PFSK-1 (cell line): Measurements from ENCODE around the gene BGN.

Source experiments
- FOXP2 ChIP-seq: optimal IDR thresholded peaks from 2 replicates; pipeline ENCODE3; 2011; ENCODE audit warnings: borderline replicate concordance, control low read depth, inconsistent platforms; ENCODE audit not compliant: insufficient read depth; ENCODE audit errors: extremely low read length, extremely low read depth
- POLR2AphosphoS5 ChIP-seq: IDR thresholded peaks from 2 replicates; pipeline ENCODE4 v1.6.1; 2012; ENCODE audit warnings: low read depth, mild to moderate bottlenecking, control low read depth, low read length, moderate library complexity
- REST ChIP-seq, 2 experiments: IDR thresholded peaks; 2 replicates each; pipeline versions ENCODE4 v1.6.1 to v1.8.0; 2011 to 2012; ENCODE audit warnings: low read depth in 2 of 2, low read length in 2 of 2, control low read depth in 1 of 2, inconsistent platforms in 1 of 2, mild to moderate bottlenecking in 1 of 2, moderate library complexity in 1 of 2; ENCODE audit not compliant: insufficient read depth in 1 of 2
- SIN3A ChIP-seq: IDR thresholded peaks from 2 replicates; pipeline ENCODE4 v1.6.1; 2012; ENCODE audit warnings: mild to moderate bottlenecking, low read length, moderate library complexity, borderline replicate concordance; ENCODE audit not compliant: insufficient read depth
- TAF1 ChIP-seq: IDR thresholded peaks from 2 replicates; pipeline ENCODE4 v1.6.1; 2012; ENCODE audit warnings: low read length, control low read depth, borderline replicate concordance; ENCODE audit not compliant: insufficient read depth

BGN gene

GRCh38 chrX:153516073-153516472, 21.3 kb downstream of the BGN start:
- TF ChIP-seq TAF1 (no peak), POLR2AphosphoS5 (no peak), FOXP2 (no peak), SIN3A (no peak), REST (IDR thresholded peaks at IDR 0.05; ENCODE audit: insufficient read depth in 1 of 2, low read depth in 2 of 2, low read length in 2 of 2) (no peak)

GRCh38 chrX:153517423-153517822, 22.6 kb downstream of the BGN start, which contains the start of gene ATP2B3:
ATP2B3 (plus strand) TSS chrX:153517642; CDS start chrX:153536248, 18,606 bp downstream.
- no peak for TF ChIP-seq POLR2AphosphoS5
- no peak for TF ChIP-seq FOXP2
- no peak for TF ChIP-seq REST (IDR thresholded peaks at IDR 0.05; ENCODE audit: insufficient read depth in 1 of 2, low read depth in 2 of 2, low read length in 2 of 2)
- TF ChIP-seq TAF1 = no peak

GRCh38 chrX:153517946-153518834, 23.4 kb downstream of the BGN start:
- TF ChIP-seq FOXP2 (no peak), REST (IDR thresholded peaks at IDR 0.05; ENCODE audit: insufficient read depth in 1 of 2, low read depth in 2 of 2, low read length in 2 of 2) (no peak), SIN3A (no peak), POLR2AphosphoS5 (no peak), TAF1 (no peak)

GRCh38 chrX:153519569-153520286, 24.9 kb downstream of the BGN start:
- TF ChIP-seq TAF1 (no peak), SIN3A (no peak), REST (IDR thresholded peaks at IDR 0.05; ENCODE audit: insufficient read depth in 1 of 2, low read depth in 2 of 2, low read length in 2 of 2) (no peak), FOXP2 (no peak), POLR2AphosphoS5 (no peak)
